GM18499 (cell line): ENCODE measurements around the gene RABL6.
"Not testable (repeated sequence)": the region's sequence is repeated elsewhere in the genome, so short reads cannot be mapped to it uniquely, and the experiment has no call there.

Experiments
- ATAC-seq: cut with Tn5 transposase; IDR thresholded peaks from one replicate; pipeline ENCODE4 v1.9.1; 2021; ENCODE audit warnings: moderate number of reproducible peaks; ENCODE audit not compliant: insufficient read depth, unreplicated experiment

Gene RABL6

DNA sequence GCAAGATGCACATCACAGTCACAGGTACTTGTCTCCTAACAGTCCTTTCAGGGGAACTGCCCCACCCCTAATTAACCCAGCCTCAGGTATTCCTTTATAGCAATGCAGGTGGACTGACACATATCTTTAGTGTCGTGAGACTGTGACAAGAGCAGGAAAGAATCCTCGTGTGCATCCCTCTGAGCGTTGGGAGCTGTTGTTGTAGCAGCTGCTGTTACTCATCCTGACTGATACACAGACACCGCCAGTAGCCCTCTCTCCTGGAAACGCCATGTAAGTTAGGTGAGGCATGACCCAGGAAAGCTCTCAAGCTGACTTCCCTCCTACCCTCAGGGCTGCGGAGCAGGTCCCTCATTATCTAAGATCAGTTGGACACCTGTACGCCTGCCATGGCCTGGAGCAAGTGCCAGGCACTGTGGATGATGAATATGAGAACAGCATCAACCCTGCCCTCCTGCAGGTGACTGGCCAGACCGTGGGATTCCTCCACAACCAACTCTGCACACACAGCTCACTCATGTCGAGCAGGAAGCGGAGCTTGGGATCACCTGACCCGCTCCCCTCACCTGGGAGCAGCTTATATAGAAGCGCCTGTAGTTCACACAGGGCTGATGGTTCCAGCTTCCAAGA lies 33.2 kb upstream of the RABL6 start:
- ATAC-seq: no peak

DNA sequence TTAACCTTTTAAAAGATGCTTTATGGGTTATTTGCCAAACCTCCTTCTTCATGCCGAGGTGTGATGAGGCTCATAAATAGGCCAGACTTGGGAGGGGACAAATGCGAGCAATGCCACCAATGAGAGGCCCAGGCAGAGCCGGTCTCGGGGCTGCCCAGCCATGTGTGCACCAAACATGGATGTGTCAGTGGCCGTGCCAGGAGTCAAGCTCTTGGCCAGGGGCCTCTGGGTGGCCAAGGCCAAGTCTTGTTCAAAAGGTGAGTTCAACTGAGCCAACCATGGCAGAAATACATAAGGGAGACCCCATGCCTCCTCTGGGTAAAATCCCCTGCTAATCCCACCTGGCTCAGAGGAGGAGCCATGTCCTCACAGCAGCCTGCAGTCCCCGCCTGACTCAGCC lies 32.6 kb upstream of the RABL6 start:
- no peak for ATAC-seq

DNA sequence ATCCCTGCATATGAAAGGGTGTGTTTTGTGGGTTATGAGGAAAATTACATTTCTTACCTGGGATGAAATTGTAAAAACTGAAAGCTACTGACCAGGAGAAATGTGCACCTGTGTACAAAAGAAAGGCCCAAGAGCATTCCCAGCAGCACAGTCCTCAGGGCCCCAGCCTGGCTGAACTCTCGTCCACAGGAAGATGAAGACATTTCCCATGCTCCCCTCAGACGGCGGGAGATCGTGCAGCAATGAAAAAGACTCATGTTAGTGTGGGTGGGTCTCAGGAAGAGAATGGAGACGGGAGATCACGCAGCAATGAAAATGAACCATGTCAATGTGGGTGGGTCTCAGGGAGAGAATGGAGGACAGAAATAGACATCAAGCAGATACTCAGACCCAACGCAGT lies 30.8 kb upstream of the RABL6 start:
- no peak for ATAC-seq

DNA sequence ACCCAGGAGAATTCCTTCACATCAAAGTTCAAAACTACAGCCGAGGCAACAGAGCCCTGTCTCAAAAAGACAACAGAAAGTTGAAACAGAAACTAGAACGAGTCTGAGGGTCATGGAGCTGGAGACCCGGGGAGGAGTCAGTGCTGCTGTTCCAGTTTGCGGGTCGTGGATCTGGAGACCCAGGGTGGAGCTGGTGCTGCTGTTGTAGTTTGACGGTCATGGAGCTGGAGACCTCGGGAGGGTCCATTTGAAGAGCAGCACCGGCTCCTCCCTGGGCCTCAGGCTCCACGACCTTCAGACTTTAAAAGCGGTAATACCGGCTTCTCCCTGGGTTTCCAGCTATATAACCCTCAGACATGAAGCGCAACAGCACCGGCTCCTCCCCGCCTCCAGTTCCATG lies 30.4 kb upstream of the RABL6 start:
- ATAC-seq: no peak

DNA sequence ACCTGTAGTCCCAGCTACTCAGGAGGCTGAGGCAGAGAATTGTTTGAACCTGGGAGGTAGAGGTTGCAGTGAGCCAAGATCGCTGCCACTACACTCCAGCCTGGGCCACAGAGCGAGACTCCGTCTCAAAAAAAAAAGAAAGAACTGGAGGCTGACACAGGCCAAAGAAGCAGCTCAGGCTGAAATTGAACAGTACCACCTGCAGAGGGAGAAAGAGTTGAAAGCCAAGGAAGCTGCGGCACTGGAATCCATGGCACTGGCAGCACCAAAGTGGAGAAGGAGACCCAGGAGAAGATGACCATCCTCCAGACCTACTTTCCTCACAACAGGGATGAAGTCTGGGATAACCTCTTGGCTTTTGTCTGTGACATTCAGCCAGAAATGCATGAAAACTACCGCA lies 27.9 kb upstream of the RABL6 start:
- no peak for ATAC-seq

DNA sequence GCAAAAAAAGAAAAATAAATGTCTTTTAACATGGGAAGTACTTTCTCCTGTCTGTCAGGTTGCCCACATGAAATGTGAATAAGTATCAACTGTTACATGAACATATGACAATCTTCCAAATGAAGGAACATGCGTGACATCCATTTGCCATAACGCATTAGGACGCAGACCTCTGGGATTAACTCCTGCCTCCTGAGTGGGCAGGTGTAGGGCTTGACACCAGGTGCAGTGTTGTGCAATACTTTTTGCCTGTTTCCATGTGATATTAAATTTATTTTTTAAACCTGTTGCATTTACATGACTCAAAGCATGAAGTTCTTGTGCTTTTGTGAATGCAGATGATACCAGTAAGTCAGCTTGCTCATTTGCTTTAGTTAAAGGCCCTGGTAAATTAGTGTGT lies 25.3 kb upstream of the RABL6 start:
- ATAC-seq: no peak

DNA sequence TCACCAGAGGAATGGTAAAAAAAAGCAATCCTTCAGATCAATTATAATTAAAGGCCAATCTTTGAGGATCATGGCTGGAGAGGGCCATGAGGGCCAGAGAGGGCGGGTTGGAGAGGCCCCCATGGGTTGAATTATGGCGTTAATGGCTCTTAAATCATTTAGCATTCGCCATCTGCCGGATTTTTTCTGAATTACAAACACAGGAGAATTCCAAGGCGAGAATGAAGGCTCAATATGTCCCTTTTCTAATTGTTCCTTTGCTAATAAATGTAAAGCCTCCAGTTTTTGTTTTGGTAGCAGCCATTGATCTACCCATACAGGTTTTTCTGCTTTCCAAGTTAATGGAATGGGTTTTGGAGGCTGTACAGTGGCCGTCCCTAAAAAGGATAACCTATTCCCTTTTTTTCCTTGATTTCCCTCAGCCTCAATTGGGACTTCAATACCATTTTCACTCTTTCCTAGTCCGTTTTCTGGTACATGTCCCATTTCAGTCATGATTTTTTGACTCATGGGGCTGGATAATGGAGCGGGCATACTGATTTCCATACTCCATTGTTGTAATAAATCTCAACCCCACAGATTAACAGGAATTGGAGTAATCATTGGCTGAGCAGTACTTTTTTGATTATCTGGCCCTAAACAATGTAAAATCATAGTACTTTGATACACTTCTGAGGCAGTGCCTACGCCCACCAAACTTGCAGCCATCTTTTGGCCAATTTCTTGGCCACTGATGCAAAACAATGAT lies 23.3 kb upstream of the RABL6 start:
- no peak for ATAC-seq

DNA sequence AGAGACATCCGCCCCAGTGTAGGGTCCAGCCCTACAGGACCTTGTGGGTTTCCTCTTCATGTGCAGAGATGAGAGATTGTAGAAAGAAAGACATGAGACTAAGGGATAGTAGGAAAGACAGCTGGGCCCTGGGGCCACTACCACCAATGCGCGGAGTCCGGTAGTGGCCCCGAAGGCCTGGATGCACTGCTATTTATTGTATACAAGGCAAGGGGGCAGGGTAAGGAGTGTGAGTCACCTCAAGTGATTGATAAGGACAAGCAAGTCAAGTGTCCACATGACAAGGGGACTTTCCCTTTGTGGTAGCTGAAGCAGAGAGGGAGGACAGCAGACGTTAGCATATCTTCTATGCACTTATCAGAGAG lies 22.8 kb upstream of the RABL6 start:
- no peak for ATAC-seq

DNA sequence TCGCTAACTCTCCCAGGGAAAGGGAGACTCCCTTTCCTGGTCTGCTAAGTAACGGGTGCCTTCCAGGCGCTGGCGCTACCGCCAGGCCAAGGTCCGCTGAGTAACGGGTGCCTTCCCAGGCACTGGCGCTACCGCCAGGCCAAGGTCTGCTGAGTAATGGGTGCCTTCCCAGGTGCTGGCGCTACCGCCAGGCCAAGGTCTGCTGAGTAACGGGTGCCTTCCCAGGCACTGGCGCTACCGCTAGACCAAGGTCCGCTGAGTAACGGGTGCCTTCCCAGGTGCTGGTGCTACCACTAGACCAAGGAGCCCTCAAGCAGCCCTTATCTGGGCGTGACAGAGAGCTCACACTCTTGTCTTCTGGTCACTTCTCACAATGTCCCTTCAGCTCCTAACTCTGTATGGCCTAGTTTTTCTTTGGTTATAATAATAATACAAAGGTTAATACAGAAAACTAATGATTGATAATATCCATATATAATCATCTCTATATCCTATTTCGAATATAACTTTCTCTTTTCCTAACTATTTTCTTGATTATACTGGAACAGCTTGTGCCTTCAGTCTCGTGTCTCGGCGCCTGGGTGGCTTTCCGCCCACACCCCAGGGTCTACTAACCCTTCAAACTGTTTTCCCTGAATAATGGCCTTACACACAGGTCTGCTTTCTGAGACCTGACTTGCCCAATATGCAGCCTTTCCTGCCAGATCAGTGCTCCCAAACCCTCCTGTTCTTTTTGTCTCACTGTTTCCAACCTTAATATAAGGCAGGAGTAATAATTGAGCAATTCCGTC lies 22.0 kb upstream of the RABL6 start:
- ATAC-seq: not testable (repeated sequence)

DNA sequence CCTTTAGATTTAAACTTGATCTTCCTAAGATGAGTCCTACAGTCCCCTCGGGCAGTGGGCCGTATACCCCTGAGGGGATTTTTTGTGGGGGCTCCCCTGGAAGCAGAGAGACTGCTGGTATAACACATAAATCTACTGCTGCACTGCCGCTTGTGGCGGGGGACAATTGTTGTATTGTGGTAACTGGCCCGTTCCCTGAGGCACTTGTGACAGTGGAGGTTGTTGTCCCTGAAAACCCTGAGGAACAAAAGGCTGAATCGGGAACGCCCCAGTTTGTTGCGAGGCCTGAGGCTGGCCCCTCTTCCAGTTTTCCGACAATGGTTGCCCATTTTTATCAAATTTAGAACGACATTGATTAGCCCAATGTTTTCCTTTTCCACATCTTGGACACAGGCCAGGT lies 21.3 kb upstream of the RABL6 start:
- no peak for ATAC-seq

DNA sequence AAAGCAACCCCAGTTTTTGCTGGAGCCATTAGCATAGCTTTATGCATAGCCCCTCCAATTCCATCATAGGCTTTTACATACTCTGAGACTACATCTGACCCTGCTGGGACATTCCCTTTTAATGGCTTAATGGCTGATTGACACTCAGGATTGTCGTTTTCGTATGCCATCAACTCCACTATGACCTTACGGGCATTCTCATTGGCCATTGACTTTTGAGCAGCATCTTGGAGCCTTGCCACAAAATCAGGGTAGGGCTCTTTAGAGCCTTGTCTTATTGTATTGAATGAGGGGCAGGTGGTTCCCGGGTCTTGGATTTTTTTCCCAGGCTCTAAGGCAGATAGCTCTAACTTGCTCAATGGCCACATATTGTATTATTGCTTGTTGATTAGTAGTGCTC lies 20.8 kb upstream of the RABL6 start:
- ATAC-seq: not testable (repeated sequence)

DNA sequence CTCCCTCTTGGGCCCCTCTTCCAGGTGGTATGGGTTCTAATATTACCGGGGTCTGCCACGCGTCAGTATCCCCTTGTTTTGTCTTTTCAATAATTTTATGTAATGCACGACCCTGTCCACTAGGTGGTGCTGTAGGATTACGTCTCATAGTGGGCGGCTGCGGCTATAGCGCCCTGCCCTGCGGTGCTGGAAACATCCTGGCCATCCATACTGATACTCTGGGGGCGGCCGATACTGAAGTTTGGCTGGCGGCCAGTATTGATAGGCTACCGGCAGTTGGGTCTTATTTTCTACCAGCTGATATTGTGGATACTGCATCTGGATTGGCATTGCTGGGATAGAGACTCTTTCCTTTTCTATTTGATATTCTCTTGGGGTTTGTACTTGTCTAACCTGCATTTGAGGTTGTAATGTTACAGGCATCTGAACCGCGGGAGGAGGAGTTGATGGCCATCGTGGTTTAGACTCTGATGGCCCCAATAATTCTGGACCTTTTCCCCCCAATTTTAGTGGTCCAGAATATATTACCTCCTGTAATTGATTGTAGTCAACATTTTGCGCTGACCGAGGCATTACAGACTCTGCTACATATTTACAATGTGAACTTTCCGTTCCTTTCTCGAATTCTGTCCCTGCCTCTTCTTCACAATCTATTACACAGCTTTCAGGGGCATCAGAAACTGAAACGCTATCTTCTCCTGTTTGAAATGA lies 19.9 kb upstream of the RABL6 start:
- ATAC-seq: no peak

DNA sequence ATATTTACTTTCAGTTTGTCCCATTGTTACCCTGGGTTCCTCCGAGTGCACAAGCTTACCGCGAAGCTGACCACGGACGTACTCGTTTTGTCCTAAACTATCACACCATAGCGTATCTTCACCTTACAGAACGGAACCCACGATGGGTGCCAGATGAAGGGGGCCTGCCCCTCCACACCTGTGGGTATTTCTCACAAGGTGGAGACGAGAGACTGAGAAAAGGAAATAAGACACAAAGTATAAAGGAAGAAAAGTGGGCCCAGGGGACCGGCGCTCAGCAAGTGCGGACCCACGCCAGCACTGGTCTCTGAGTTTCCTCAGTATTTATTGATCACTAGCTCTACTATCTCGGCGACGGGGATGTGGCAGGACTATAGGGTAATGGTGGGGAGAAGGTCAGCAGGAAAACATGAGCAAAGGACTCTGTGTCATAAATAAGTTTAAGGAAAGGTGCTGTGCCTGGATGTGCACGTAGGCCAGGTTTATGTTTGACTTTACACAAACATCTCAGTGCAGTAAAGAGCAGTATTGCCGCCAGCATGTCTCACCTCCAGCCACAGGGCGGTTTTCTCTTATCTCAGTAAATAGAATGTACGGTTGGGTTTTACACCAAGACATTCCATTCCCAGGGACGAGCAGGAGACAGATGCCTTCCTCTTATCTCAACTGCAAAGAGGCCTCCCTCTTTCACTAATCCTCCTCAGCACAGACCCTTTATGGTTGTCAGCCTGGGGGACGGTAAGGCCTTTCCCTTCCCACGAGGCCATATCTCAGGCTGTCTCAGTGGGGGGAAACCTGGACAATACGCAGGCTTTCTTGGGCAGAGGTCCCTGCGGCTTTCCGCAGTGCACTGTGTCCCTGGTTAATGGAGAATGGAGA lies 18.9 kb upstream of the RABL6 start:
- not testable (repeated sequence) for ATAC-seq

DNA sequence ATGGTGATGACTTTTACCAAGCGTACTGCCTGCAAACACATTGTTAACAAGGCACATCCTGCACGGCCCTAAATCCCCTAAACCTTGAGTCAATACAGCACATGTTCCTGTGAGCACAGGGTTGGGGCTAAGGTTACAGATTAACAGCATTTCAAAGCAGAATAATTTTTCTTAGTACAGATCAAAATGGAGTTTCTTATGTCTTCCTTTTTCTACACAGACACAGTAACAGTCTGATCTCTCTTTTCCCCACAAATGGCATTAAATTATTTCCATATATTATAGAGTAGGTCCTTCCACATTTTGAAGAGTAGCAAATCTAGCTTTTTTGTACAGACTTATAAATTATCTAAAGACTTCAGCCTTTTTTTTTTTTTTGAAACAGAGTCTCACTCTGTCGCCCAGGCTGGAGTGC lies 18.2 kb upstream of the RABL6 start:
- no peak for ATAC-seq

DNA sequence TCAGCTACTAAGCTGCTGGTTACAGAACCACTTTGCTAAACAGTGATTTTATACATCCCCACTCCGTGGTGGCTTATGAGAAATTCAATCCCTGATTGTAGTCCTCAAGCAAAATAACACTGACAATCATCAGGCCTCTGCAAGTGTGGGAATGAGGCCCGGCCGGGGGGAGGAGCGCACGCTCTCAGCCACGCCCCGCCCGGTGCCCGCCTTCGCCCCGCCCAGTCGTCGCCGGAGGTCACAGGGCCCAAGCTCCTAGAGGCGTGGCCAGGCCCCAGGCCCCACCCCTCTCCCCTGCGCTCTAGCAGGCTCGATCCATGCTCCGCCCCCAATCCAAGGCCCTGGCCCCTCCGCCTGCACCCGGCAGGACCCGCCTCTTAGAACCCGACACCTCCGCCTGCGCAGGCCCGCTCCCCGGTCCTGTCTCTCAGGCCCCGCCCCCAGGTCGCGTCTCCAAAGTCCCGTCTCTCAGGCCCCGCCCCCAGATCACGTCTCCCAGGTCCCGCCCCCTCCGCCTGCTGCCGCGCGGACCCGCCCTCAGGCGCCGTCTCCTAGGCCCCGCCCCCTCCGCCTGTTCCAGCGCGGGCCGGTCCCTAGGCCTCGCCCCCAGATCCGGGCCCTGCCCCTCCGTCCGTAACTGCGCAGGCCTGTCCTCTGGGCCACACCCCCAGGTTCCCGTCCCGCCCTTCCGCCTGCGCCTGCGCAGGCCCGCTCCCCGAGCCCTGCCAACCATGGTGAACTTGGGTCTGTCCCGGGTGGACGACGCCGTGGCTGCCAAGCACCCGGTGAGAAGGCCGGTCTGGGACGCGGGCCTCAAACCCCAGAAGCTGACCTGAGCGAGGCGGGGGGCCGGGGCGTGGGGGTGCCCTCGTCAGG lies 16.9 kb upstream of the RABL6 start, which contains the start of gene TMEM141:
Gene TMEM141 (plus strand): TSS at position 705 of the 876 bp plus-strand sequence. CDS start 27 bp downstream, at position 732.
- ATAC-seq: no peak

DNA sequence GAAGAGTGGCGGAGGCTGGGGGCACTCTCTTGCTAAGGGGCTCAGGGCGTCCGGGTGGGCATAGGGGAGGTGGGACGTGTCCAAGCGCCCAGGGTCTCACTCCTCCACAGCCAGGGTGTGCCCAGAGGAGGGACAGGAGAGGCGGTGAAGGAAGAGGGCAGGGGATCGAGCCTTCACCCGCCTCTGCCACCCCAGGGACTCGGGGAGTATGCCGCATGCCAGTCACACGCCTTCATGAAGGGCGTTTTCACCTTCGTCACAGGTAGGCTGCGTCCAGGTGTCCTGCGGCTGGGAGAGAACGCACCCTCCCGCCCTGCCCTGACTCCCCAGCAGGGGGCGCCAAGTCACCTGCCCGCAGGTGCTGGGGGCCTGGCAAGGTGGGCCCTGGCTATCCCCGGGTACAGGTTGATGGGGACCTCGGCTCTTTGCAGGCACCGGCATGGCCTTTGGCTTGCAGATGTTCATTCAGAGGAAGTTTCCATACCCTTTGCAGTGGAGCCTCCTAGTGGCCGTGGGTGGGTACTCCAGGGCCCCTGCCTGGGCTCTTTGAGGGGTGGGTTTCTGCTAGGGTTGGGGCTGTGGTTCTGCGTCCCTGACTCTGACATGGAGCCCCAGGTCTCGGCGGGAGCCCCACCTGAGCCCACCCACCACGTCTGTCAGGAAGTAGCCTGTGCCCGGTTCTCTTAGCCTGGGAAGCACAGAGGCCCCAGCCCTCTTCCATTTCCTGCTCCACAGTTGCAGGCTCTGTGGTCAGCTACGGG lies 16.1 kb upstream of the RABL6 start:
- no peak for ATAC-seq

DNA sequence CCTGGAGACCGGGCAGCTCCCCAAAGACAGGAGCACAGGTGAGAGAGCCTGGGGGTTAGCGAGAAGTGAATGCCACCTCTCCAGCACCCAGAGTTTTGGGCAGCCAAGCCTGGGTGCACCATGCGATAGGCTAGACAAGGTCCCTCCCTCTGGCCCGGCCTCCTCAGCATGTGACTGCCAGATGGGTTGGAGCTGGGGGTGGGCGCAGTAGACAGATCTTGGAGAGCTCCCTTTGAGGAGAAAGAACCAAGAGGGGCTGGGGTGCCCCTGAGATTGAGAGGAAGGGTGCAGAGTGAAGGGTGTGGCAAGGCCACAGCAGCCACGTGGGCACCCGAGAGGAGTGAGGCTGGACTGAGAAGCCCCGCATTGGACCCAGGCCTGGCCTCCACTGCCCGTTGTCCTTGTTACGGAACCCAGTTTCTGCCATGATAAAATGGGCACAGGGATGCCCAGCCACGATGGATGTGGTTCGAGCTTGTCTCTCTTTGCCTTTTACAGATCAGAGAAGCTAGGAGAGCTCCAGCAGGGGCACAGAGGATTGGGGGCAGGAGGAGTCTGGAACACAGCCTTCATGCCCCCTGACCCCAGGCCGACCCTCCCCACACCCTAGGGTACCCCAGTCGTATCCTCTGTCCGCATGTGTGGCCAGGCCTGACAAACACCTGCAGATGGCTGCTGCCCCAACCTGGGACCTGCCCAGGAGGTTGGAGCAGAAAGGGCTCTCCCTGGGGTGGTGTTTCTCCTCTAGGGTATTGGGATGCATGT lies 15.2 kb upstream of the RABL6 start:
- no peak for ATAC-seq
